Osteoblast (primary cell): ENCODE results near the gene PSPN. TPM values are rescaled to one million over a fixed set of nuclear protein-coding genes. Genes with fewer than 3 reads are reported as not detected.

Experiments used
- DNase-seq: peaks from one replicate; pipeline ENCODE4 v3.0.0; 2011; ENCODE audit warnings: low spot score, mixed read lengths; ENCODE audit not compliant: insufficient read length; ENCODE audit errors: missing footprints
- H2AFZ ChIP-seq: 2 replicates; pipeline ENCODE4 v1.6.0; 2011; ENCODE audit warnings: mild to moderate bottlenecking, low read length
- H3K27ac ChIP-seq: 2 replicates; pipeline ENCODE4 v1.5.1; 2011; ENCODE audit warnings: mild to moderate bottlenecking, low read depth, low read length, moderate library complexity
- H3K27me3 ChIP-seq: 2 replicates; pipeline ENCODE4 v1.6.0; 2012; ENCODE audit warnings: mild to moderate bottlenecking, control low read depth, inconsistent platforms, low read length, moderate library complexity; ENCODE audit not compliant: insufficient read depth
- H3K36me3 ChIP-seq: 2 replicates; pipeline ENCODE4 v1.5.1; 2011; ENCODE audit warnings: mild to moderate bottlenecking, low read length, control low read depth, moderate library complexity; ENCODE audit not compliant: insufficient read depth
- H3K4me1 ChIP-seq: 2 replicates; pipeline ENCODE4 v1.5.1; 2011; ENCODE audit warnings: mild to moderate bottlenecking, low read length, control low read depth, moderate library complexity; ENCODE audit not compliant: insufficient read depth
- H3K4me2 ChIP-seq: 2 replicates; pipeline ENCODE4 v1.6.0; 2011; ENCODE audit warnings: mild to moderate bottlenecking, low read length; ENCODE audit not compliant: insufficient read depth
- H3K4me3 ChIP-seq: fragments of 200-600 bp; sonication (generic); 3 replicates; pipeline ENCODE4 v1.5.1; 2012; ENCODE audit warnings: mild to moderate bottlenecking, low read length, inconsistent platforms; ENCODE audit not compliant: insufficient read depth
- H3K79me2 ChIP-seq: 2 replicates; pipeline ENCODE4 v1.6.0; 2012; ENCODE audit warnings: mild to moderate bottlenecking, low read length, control low read depth, inconsistent platforms; ENCODE audit not compliant: insufficient read depth
- H3K9me3 ChIP-seq: 2 replicates; pipeline ENCODE4 v1.5.1; 2011; ENCODE audit warnings: low read depth, low read length, control low read depth
- H4K20me1 ChIP-seq: 2 replicates; pipeline ENCODE4 v1.6.0; 2012; ENCODE audit warnings: mild to moderate bottlenecking, low read length, control low read depth; ENCODE audit not compliant: insufficient read depth
- CTCF ChIP-seq: IDR thresholded peaks from 2 replicates; pipeline ENCODE4 v1.5.1; 2011; ENCODE audit warnings: mild to moderate bottlenecking, low read depth, low read length, moderate library complexity; ENCODE audit errors: extremely low read depth
- total RNA-seq: library from RNA; depleted of rRNA; stranded (reverse); fragments of >200 nt; gene quantifications from 2 replicates; pipeline ENCODE4 v1.2.3, GENCODE V29; 2012

The PSPN gene
- total RNA-seq, 1 donor = 1.1 TPM

GRCh38 chr19:6392221-6393073, 16.7 kb upstream of the PSPN start:
- peaks cover 23% of the 10 kb centered on the region for H3K79me2 ChIP-seq
- H3K4me2 ChIP-seq = peak overlapping the region; percentile 98
- H3K9me3 ChIP-seq = no peaks in the 10 kb centered on the region
- H3K4me1 ChIP-seq = peaks cover 10% of the 10 kb centered on the region
- H2AFZ ChIP-seq = peak overlapping the region; percentile 100
- H3K36me3 ChIP-seq = peaks cover 34% of the 10 kb centered on the region
- H3K27me3 ChIP-seq = no peaks in the 10 kb centered on the region
- peaks cover 2% of the 10 kb centered on the region for H4K20me1 ChIP-seq
- H3K27ac ChIP-seq = peak overlapping the region; percentile 98
- DNase-seq = peak; percentile 68
- peak overlapping the region; percentile 94 for H3K4me3 ChIP-seq
- TF ChIP-seq CTCF = no peak

DNA sequence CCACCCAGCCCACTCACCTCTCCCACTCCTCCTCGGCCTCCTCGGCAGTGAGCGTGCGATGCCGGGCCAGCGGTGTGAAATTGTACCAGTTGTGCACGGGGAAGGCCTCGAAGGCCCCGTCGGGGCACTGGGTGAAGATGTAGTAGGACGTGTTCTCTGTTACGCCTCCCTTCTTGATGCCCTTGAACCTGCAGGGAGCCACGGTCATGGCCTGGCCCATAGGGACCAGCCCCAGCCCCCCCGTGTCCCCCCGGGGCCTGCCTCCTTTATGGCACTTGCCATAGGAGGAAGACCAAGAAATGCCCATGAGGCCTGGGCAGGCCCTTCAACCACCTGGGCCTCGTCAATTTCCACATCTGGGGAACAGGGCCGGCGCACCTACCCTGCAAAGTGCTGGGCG, 11.6 kb upstream of the PSPN start:
- Histone ChIP-seq H3K27me3 (no peaks in the 10 kb centered on the region), H3K4me1 (peaks cover 8% of the 10 kb centered on the region), H4K20me1 (peaks cover 2% of the 10 kb centered on the region), H3K36me3 (peaks cover 65% of the 10 kb centered on the region), H3K4me3 (no peak overlapping the region), H3K79me2 (peaks cover 16% of the 10 kb centered on the region), H3K9me3 (no peaks in the 10 kb centered on the region), H2AFZ (no peak overlapping the region), H3K27ac (no peak overlapping the region), H3K4me2 (no peak overlapping the region)
- no peak for TF ChIP-seq CTCF
- DNase-seq = no peak

DNA sequence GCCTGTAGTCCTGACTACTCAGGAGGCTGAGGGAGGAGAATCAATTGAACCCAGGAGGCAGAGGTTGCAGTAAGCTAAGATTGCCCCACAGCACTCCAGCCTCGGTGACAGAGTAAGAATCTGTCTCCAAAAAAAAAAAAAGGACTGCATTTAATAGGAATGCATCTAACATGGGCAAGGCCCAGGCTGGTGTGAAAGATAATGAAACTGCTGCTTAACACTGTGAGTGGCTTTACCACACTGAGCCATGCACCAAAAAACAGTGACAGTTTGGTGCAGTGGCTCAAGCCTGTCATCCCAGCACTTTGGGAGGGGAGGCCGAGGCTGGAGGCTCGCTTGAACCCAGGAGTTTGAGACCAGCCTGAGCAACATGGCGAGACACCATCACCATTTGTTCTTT, 8.6 kb upstream of the PSPN start:
- Histone ChIP-seq H3K4me1 (no peaks in the 10 kb centered on the region), H3K9me3 (no peaks in the 10 kb centered on the region), H4K20me1 (peaks cover 2% of the 10 kb centered on the region), H3K79me2 (no peaks in the 10 kb centered on the region), H3K4me2 (no peak overlapping the region), H3K36me3 (peaks cover 76% of the 10 kb centered on the region), H3K27me3 (no peaks in the 10 kb centered on the region), H2AFZ (no peak overlapping the region), H3K27ac (no peak overlapping the region), H3K4me3 (no peak overlapping the region)
- DNase-seq = no peak
- no peak for TF ChIP-seq CTCF

DNA sequence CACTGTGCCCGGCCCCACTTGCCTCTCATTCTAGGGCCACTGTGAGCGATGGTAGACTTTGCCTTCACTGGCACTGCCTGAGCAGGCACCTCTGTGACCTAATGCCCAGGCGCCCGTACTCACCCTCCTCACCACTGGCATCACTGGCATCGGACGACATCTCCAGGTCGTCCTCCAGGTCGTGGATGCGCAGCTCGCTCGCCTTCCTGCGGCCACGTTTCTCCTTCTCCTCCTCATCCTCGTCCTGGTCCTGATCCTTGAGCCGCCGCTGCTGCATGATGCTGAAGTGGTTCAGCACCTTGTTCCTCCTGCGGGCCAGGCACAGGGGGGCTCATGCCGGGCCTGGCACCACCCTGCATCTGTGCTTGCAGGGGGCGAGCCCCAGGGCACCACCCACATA, 7.5 kb upstream of the PSPN start:
- TF ChIP-seq CTCF = no peak
- no peaks in the 10 kb centered on the region for H3K9me3 ChIP-seq
- DNase-seq = no peak
- peaks cover 69% of the 10 kb centered on the region for H3K36me3 ChIP-seq
- peaks cover under 1% of the 10 kb centered on the region for H4K20me1 ChIP-seq
- H3K27ac ChIP-seq = no peak overlapping the region
- no peaks in the 10 kb centered on the region for H3K27me3 ChIP-seq
- H3K4me2 ChIP-seq = no peak overlapping the region
- no peaks in the 10 kb centered on the region for H3K4me1 ChIP-seq
- H3K4me3 ChIP-seq = no peak overlapping the region
- no peak overlapping the region for H2AFZ ChIP-seq
- no peaks in the 10 kb centered on the region for H3K79me2 ChIP-seq
